ENCODE measurements around the gene TPM2. TPM values are rescaled to one million over a fixed set of nuclear protein-coding genes. Genes with fewer than 3 reads are reported as not detected.
A peak's percentile ranks its signal among the peaks of the same experiment; 100 is the strongest.

TPM2 gene
- total RNA-seq, 1 donor from 2014 or later: 2.5 TPM

GRCh38 chr9:35674025-35674361 is 15.7 kb downstream of the TPM2 start:
- intact Hi-C loops (cut with micrococcal nuclease): no loop called here
- H3K27ac Mint-ChIP-seq: no peak overlapping the region
- H3K4me1 Mint-ChIP-seq (ENCODE audit: low read depth): peaks cover 5% of the 10 kb centered on the region
- DNase-seq (ENCODE audit: low spot score): no peak
- H3K36me3 Mint-ChIP-seq (ENCODE audit: low read depth): no peaks in the 10 kb centered on the region
- no peak overlapping the region for H3K4me3 Mint-ChIP-seq
- H3K27me3 Mint-ChIP-seq (ENCODE audit: insufficient read depth): peaks cover 27% of the 10 kb centered on the region
- no peaks in the 10 kb centered on the region for H3K9me3 Mint-ChIP-seq

- no peak for DNase-seq (ENCODE audit: low spot score)
Observed at GRCh38 chr9:35673132-35674024, 16.3 kb downstream of the TPM2 start, which contains the start of gene CA9. Gene CA9 (plus strand): TSS chr9:35673928. CDS start chr9:35673960, 32 bp downstream.

GRCh38 chr9:35669331-35670145 is 20.2 kb downstream of the TPM2 start:
- DNase-seq (ENCODE audit: low spot score): no peak
- no peaks in the 10 kb centered on the region for H3K9me3 Mint-ChIP-seq
- H3K27me3 Mint-ChIP-seq (ENCODE audit: insufficient read depth): peaks cover 18% of the 10 kb centered on the region
- H3K4me3 Mint-ChIP-seq: no peak overlapping the region
- intact Hi-C loops (cut with micrococcal nuclease): no loop called here
- H3K27ac Mint-ChIP-seq: no peak overlapping the region
- H3K4me1 Mint-ChIP-seq (ENCODE audit: low read depth): peaks cover 9% of the 10 kb centered on the region
- peaks cover 1% of the 10 kb centered on the region for H3K36me3 Mint-ChIP-seq (ENCODE audit: low read depth)

More at GRCh38 chr9:35673132-35674024, 16.3 kb downstream of the TPM2 start, which contains the start of gene CA9:
- peaks cover 26% of the 10 kb centered on the region for H3K27me3 Mint-ChIP-seq (ENCODE audit: insufficient read depth)
- no peaks in the 10 kb centered on the region for H3K9me3 Mint-ChIP-seq
- H3K27ac Mint-ChIP-seq: no peak within 1 kb of the TSS
- intact Hi-C loops (cut with micrococcal nuclease): no loop called here
- H3K4me3 Mint-ChIP-seq: no peak within 1 kb of the TSS
- peaks cover 5% of the 10 kb centered on the region for H3K4me1 Mint-ChIP-seq (ENCODE audit: low read depth)
- H3K36me3 Mint-ChIP-seq (ENCODE audit: low read depth): no peaks in the 10 kb centered on the region

- Mint-ChIP-seq H3K4me1 (ENCODE audit: low read depth) (peaks cover 25% of the 10 kb centered on the region), H3K27ac (no peak overlapping the region), H3K9me3 (no peaks in the 10 kb centered on the region), H3K4me3 (no peak overlapping the region), H3K36me3 (ENCODE audit: low read depth) (peaks cover 1% of the 10 kb centered on the region), H3K27me3 (ENCODE audit: insufficient read depth) (peaks cover 6% of the 10 kb centered on the region)
- DNase-seq (ENCODE audit: low spot score): no peak
- intact Hi-C loops (cut with micrococcal nuclease): no loop called here
Observed at GRCh38 chr9:35667939-35668338, 21.8 kb downstream of the TPM2 start.

GRCh38 chr9:35666549-35666948 is 23.2 kb downstream of the TPM2 start:
- intact Hi-C loops (cut with micrococcal nuclease): no loop called here
- Mint-ChIP-seq H3K36me3 (ENCODE audit: low read depth) (peaks cover 9% of the 10 kb centered on the region), H3K9me3 (no peaks in the 10 kb centered on the region), H3K4me3 (no peak overlapping the region), H3K27ac (no peak overlapping the region), H3K27me3 (ENCODE audit: insufficient read depth) (no peaks in the 10 kb centered on the region), H3K4me1 (ENCODE audit: low read depth) (peaks cover 39% of the 10 kb centered on the region)
- no peak for DNase-seq (ENCODE audit: low spot score)

- H3K36me3 Mint-ChIP-seq (ENCODE audit: low read depth): peaks cover 9% of the 10 kb centered on the region
- H3K9me3 Mint-ChIP-seq: no peaks in the 10 kb centered on the region
- H3K4me3 Mint-ChIP-seq: peak overlapping the region; percentile 88
- no peak for DNase-seq (ENCODE audit: low spot score)
- intact Hi-C loops (cut with micrococcal nuclease): no loop called here
- no peaks in the 10 kb centered on the region for H3K27me3 Mint-ChIP-seq (ENCODE audit: insufficient read depth)
- H3K4me1 Mint-ChIP-seq (ENCODE audit: low read depth): peaks cover 41% of the 10 kb centered on the region
- peak overlapping the region; percentile 45 for H3K27ac Mint-ChIP-seq
Observed at GRCh38 chr9:35666045-35666444, 23.7 kb downstream of the TPM2 start.

- H3K4me1 Mint-ChIP-seq (ENCODE audit: low read depth): peaks cover 47% of the 10 kb centered on the region
- no peak for DNase-seq (ENCODE audit: low spot score)
- H3K27ac Mint-ChIP-seq: peak overlapping the region; percentile 59
- intact Hi-C loops (cut with micrococcal nuclease): loop anchor here (1.0 to 2.0 kb wide), 2 partner anchors 19 to 23 kb away; no protein-coding TSS in a partner anchor
- H3K27me3 Mint-ChIP-seq (ENCODE audit: insufficient read depth): no peaks in the 10 kb centered on the region
- peaks cover 15% of the 10 kb centered on the region for H3K36me3 Mint-ChIP-seq (ENCODE audit: low read depth)
- H3K9me3 Mint-ChIP-seq: no peaks in the 10 kb centered on the region
- peak overlapping the region; percentile 88 for H3K4me3 Mint-ChIP-seq
Observed at GRCh38 chr9:35665471-35665818, 24.3 kb downstream of the TPM2 start.

GRCh38 chr9:35664531-35665470 is 24.9 kb downstream of the TPM2 start, which contains the start of gene ARHGEF39:
Gene ARHGEF39 (minus strand): TSS chr9:35665195. CDS start chr9:35665169, 26 bp downstream.
- Mint-ChIP-seq H3K27me3 (ENCODE audit: insufficient read depth) (no peaks in the 10 kb centered on the region), H3K4me3 (peak within 1 kb of the TSS; percentile 88), H3K36me3 (ENCODE audit: low read depth) (peaks cover 20% of the 10 kb centered on the region), H3K9me3 (no peaks in the 10 kb centered on the region), H3K4me1 (ENCODE audit: low read depth) (peaks cover 53% of the 10 kb centered on the region), H3K27ac (peak within 1 kb of the TSS; percentile 79)
- DNase-seq (ENCODE audit: low spot score): peak; percentile 76
- intact Hi-C loops (cut with micrococcal nuclease): loop anchor here (1.0 to 2.0 kb wide), 2 partner anchors 18 to 24 kb away; no protein-coding TSS in a partner anchor

- intact Hi-C loops (cut with micrococcal nuclease): no loop called here
- peak overlapping the region; percentile 66 for H3K4me3 Mint-ChIP-seq
- H3K27ac Mint-ChIP-seq: peak overlapping the region; percentile 80
- H3K9me3 Mint-ChIP-seq: no peaks in the 10 kb centered on the region
- DNase-seq (ENCODE audit: low spot score): no peak
- peaks cover 28% of the 10 kb centered on the region for H3K36me3 Mint-ChIP-seq (ENCODE audit: low read depth)
- H3K27me3 Mint-ChIP-seq (ENCODE audit: insufficient read depth): peaks cover 2% of the 10 kb centered on the region
- H3K4me1 Mint-ChIP-seq (ENCODE audit: low read depth): peaks cover 70% of the 10 kb centered on the region
Observed at GRCh38 chr9:35662437-35662836, 27.3 kb downstream of the TPM2 start.

GRCh38 chr9:35661756-35662350 is 27.9 kb downstream of the TPM2 start:
- H3K9me3 Mint-ChIP-seq: no peaks in the 10 kb centered on the region
- DNase-seq (ENCODE audit: low spot score): no peak
- H3K27me3 Mint-ChIP-seq (ENCODE audit: insufficient read depth): peaks cover 2% of the 10 kb centered on the region
- peaks cover 76% of the 10 kb centered on the region for H3K4me1 Mint-ChIP-seq (ENCODE audit: low read depth)
- H3K36me3 Mint-ChIP-seq (ENCODE audit: low read depth): peaks cover 28% of the 10 kb centered on the region
- intact Hi-C loops (cut with micrococcal nuclease): no loop called here
- peak overlapping the region; percentile 47 for H3K27ac Mint-ChIP-seq
- peak overlapping the region; percentile 66 for H3K4me3 Mint-ChIP-seq

- Mint-ChIP-seq H3K4me3 (peak overlapping the region; percentile 60), H3K27ac (peak overlapping the region; percentile 58), H3K4me1 (ENCODE audit: low read depth) (peaks cover 78% of the 10 kb centered on the region), H3K27me3 (ENCODE audit: insufficient read depth) (peaks cover 2% of the 10 kb centered on the region), H3K36me3 (ENCODE audit: low read depth) (peaks cover 26% of the 10 kb centered on the region), H3K9me3 (no peaks in the 10 kb centered on the region)
- intact Hi-C loops (cut with micrococcal nuclease): no loop called here
- no peak for DNase-seq (ENCODE audit: low spot score)
Observed at GRCh38 chr9:35660966-35661415, 28.7 kb downstream of the TPM2 start.
